Measurements from ENCODE around the gene SLC4A9.

Gene SLC4A9

DNA sequence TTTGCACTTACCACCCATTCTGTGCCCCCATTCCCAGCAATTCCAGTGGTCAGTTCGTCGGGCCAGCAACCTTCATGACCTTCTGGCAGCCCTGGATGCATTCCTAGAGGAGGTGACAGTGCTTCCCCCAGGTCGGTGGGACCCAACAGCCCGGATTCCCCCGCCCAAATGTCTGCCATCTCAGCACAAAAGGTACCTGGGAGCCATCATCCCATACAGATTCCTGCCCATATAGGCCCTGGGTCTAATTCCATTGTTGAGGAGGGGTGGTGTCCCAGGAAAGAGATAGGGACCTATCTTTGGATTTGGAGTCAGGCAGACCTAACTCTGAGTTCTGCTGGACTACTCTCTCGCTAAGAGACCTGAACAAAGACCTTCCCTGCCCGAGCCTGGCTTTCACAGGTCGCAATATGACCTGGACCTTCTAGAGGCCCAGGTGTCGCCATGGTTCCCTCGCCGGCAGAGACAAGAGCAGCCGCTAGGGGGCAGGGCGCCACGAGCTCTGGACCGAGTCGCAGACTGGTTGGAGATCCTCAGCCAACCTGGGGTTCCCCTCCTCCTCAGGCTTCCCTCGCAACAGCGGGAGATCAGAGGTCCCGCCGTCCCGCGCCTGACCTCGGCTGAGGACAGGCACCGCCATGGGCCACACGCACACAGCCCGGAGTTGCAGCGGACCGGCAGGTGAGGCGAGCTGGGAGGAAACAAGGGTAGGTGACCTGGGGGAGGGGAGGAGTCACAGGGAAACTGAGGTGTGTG lies 3.1 kb downstream of the SLC4A9 start:
- peak; percentile 83 for DNase-seq (ENCODE audit: low spot score)
- TF ChIP-seq, protein P1, sequence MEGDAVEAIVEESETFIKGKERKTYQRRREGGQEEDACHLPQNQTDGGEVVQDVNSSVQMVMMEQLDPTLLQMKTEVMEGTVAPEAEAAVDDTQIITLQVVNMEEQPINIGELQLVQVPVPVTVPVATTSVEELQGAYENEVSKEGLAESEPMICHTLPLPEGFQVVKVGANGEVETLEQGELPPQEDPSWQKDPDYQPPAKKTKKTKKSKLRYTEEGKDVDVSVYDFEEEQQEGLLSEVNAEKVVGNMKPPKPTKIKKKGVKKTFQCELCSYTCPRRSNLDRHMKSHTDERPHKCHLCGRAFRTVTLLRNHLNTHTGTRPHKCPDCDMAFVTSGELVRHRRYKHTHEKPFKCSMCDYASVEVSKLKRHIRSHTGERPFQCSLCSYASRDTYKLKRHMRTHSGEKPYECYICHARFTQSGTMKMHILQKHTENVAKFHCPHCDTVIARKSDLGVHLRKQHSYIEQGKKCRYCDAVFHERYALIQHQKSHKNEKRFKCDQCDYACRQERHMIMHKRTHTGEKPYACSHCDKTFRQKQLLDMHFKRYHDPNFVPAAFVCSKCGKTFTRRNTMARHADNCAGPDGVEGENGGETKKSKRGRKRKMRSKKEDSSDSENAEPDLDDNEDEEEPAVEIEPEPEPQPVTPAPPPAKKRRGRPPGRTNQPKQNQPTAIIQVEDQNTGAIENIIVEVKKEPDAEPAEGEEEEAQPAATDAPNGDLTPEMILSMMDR (IDR thresholded peaks at IDR 0.05; ENCODE audit: extremely low read depth, missing control alignments): peak; percentile 94

DNA sequence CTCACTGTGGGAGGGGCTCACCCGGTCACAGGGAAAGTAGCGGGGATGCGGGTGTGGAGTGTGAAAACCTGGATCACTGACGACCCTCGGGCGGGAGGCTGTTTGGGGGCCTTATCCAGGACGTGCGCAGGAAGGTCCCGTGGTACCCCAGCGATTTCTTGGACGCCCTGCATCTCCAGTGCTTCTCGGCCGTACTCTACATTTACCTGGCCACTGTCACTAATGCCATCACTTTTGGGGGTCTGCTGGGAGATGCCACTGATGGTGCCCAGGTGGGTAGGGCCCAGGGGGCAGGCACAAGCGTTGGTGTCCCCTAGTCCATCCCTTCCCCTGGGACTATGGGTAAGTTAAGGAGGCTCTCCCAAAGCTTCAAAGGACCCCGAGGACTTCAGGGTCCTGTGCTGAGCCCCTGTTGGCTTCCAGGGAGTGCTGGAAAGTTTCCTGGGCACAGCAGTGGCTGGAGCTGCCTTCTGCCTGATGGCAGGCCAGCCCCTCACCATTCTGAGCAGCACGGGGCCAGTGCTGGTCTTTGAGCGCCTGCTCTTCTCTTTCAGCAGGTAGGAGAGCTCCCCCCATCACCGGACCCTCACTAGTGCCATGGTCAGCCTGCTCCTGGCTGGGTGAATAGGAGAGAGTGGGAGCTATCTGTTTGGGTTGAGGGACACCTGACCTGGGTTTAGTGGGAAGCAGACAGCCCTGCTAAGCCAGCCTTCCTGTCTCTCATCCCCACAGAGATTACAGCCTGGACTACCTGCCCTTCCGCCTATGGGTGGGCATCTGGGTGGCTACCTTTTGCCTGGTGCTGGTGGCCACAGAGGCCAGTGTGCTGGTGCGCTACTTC lies 3.9 kb downstream of the SLC4A9 start:
- no peak for DNase-seq (ENCODE audit: low spot score)
- TF ChIP-seq, protein P1 (IDR thresholded peaks at IDR 0.05; ENCODE audit: extremely low read depth, missing control alignments): no peak

DNA sequence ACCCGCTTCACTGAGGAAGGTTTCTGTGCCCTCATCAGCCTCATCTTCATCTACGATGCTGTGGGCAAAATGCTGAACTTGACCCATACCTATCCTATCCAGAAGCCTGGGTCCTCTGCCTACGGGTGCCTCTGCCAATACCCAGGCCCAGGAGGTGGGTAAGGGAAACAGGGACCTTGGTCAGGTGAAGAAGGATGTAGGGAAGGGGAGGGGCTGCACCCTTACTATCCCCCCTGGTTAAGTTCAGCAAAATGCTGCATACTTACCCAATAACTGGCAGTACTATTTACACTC lies 4.4 kb downstream of the SLC4A9 start:
- no peak for DNase-seq (ENCODE audit: low spot score)
- TF ChIP-seq, protein P1 (IDR thresholded peaks at IDR 0.05; ENCODE audit: extremely low read depth, missing control alignments): no peak

DNA sequence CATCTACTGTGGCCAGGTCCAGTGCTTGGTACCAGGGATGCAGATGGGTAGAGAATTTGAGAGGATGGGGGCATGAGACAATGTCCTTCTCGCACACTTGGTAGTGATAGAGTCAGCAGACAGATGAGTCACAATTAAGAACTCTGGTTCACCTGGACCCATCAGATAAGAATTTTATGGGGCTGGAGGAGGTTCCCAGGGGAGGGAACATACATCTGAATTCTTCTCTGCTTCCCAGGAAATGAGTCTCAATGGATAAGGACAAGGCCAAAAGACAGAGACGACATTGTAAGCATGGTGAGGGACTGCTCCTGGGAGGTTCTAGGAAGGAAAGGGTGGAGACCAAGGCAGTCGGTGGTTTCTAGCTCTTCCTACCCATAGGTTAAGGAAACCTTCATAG lies 5.3 kb downstream of the SLC4A9 start:
- TF ChIP-seq, protein P1 (IDR thresholded peaks at IDR 0.05; ENCODE audit: extremely low read depth, missing control alignments): no peak
- no peak for DNase-seq (ENCODE audit: low spot score)

DNA sequence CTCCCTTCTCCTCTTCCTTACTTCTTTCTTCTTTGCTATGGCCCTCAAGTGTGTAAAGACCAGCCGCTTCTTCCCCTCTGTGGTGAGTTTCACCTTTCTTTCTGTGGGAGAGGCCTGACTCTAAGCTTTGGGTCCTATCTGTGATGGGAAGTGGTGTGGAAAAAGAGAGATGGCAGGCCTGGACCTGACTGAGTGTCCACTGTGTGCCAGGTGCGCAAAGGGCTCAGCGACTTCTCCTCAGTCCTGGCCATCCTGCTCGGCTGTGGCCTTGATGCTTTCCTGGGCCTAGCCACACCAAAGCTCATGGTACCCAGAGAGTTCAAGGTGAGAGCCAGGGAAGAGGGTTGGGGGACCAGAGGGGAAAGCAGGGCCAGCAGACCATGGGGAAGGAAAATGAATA lies 5.9 kb downstream of the SLC4A9 start:
- DNase-seq (ENCODE audit: low spot score): peak; percentile 1
- TF ChIP-seq, protein P1 (IDR thresholded peaks at IDR 0.05; ENCODE audit: extremely low read depth, missing control alignments): no peak

DNA sequence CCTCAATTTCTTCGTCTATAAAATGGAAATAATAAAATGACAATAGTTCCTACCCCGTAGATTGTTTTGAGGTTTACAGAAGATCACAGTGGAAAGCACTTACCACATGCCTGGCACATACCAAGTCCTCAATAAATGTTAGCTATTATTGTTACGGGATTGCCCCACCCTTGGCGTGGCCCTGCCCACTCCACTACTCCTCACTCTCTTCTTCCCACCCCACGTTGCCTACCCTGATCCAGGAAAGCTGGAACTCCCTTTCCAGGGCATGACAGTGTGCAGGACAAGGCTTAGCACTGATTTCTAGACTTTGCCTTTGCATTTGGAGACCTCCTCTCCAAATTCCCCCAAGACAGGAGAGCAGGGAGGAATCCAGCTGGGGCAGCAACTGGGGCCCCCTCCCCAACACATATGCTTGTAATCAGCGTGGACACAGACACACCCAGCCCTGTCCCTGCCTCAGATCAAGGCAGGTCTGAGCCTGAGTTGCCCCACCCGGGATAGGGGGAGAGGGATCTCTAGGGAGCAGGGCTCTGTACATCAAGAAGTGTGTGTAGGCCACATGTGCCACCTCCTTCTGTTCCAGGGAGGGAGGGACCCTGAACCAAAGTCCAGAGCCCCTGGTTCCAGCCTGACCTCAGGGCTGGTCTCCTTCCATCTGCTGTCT lies 6.7 kb downstream of the SLC4A9 start:
- peak; percentile 0 for DNase-seq (ENCODE audit: low spot score)
- TF ChIP-seq, protein P1 (IDR thresholded peaks at IDR 0.05; ENCODE audit: extremely low read depth, missing control alignments): no peak

Data from GM20000 (cell line).